Neuronal stem cell (in vitro differentiated cells): ENCODE data around the gene OR10K1.

Experiments used
- DNase-seq: peaks from one replicate; pipeline ENCODE4 v3.0.0-alpha.2; 2013; ENCODE audit warnings: low spot score
- H2AFZ ChIP-seq: one replicate; pipeline ENCODE4 v1.6.1; 2013; ENCODE audit warnings: mild to moderate bottlenecking, low read length, inconsistent platforms
- H2AK5ac ChIP-seq: 2 replicates; pipeline ENCODE4 v1.6.1; 2013; ENCODE audit warnings: low read depth, mild to moderate bottlenecking, inconsistent platforms, low read length, moderate library complexity, mixed read lengths
- H2BK120ac ChIP-seq: 2 replicates; pipeline ENCODE4 v1.6.1; 2013; ENCODE audit warnings: low read depth, mild to moderate bottlenecking, inconsistent platforms, low read length, moderate library complexity, mixed read lengths
- H2BK12ac ChIP-seq: one replicate; pipeline ENCODE4 v1.6.1; 2013; ENCODE audit warnings: low read length, inconsistent platforms
- H2BK15ac ChIP-seq: 2 replicates; pipeline ENCODE4 v1.6.1; 2013; ENCODE audit warnings: mild to moderate bottlenecking, low read length, inconsistent platforms, mixed read lengths
- H2BK5ac ChIP-seq: one replicate; pipeline ENCODE4 v1.6.1; 2013; ENCODE audit warnings: inconsistent platforms, mild to moderate bottlenecking, low read length, moderate library complexity
- H3K14ac ChIP-seq: one replicate; pipeline ENCODE4 v1.6.1; 2013; ENCODE audit warnings: low read length, inconsistent platforms
- H3K18ac ChIP-seq: 2 replicates; pipeline ENCODE4 v1.6.1; 2013; ENCODE audit warnings: low read length, inconsistent platforms
- H3K23ac ChIP-seq: 2 replicates; pipeline ENCODE4 v1.6.1; 2013; ENCODE audit warnings: low read depth, mild to moderate bottlenecking, mixed read lengths, low read length, inconsistent platforms; ENCODE audit not compliant: poor library complexity
- H3K27ac ChIP-seq: replicated peaks from 3 replicates; pipeline ENCODE4 v1.5.1; 2013; ENCODE audit warnings: low read length, inconsistent platforms
- H3K27me3 ChIP-seq, 3 experiments: 2 replicates each; pipeline ENCODE4 v1.6.1; 2013; ENCODE audit warnings: low read length in 3 of 3, mild to moderate bottlenecking in 2 of 3, inconsistent platforms in 1 of 3, low read depth in 1 of 3, mixed read lengths in 1 of 3, moderate library complexity in 1 of 3; ENCODE audit not compliant: control insufficient read depth in 3 of 3, insufficient read depth in 3 of 3
- H3K36me3 ChIP-seq, 2 donors: replicated peaks in 1 of 2; 2 replicates each; pipeline ENCODE4 v1.6.1; 2013; ENCODE audit warnings: low read length in 2 of 2; ENCODE audit not compliant: control insufficient read depth in 2 of 2, insufficient read depth in 2 of 2
- H3K4ac ChIP-seq: 2 replicates; pipeline ENCODE4 v1.6.1; 2013; ENCODE audit warnings: inconsistent platforms, mild to moderate bottlenecking, low read length, moderate library complexity
- H3K4me1 ChIP-seq, 2 donors: 1 replicate in 1 of 2; 2 replicates in 1 of 2; pipeline ENCODE4 v1.6.1; 2013; ENCODE audit warnings: low read length in 2 of 2, low read depth in 1 of 2; ENCODE audit not compliant: control insufficient read depth in 2 of 2, insufficient read depth in 1 of 2
- H3K4me2 ChIP-seq: one replicate; pipeline ENCODE4 v1.6.1; 2013; ENCODE audit warnings: mild to moderate bottlenecking, low read length, inconsistent platforms; ENCODE audit not compliant: insufficient read depth, poor library complexity, severe bottlenecking
- H3K4me3 ChIP-seq, 2 donors: 2 replicates each; pipeline ENCODE4 v1.5.1; 2013; ENCODE audit warnings: low read length in 2 of 2, mild to moderate bottlenecking in 2 of 2, inconsistent platforms in 1 of 2, moderate library complexity in 1 of 2
- H3K79me1 ChIP-seq: one replicate; pipeline ENCODE4 v1.6.1; 2013; ENCODE audit warnings: low read depth, mild to moderate bottlenecking, inconsistent platforms, low read length, moderate library complexity
- H3K9ac ChIP-seq: one replicate; pipeline ENCODE4 v1.6.1; 2013; ENCODE audit warnings: mild to moderate bottlenecking, low read depth, low read length, inconsistent platforms; ENCODE audit not compliant: poor library complexity
- H3K9me3 ChIP-seq, 2 donors: replicated peaks in 1 of 2; 2 replicates each; pipeline versions ENCODE3 to v1.6.1; 2013; ENCODE audit warnings: low read length in 2 of 2, mild to moderate bottlenecking in 2 of 2, inconsistent platforms in 1 of 2, low read depth in 1 of 2, mixed read lengths in 1 of 2, moderate library complexity in 1 of 2; ENCODE audit not compliant: control insufficient read depth in 2 of 2, insufficient read depth in 1 of 2
- H4K8ac ChIP-seq: one replicate; pipeline ENCODE4 v1.6.1; 2013; ENCODE audit warnings: low read depth, mild to moderate bottlenecking, inconsistent platforms, low read length, moderate library complexity
- H4K91ac ChIP-seq: one replicate; pipeline ENCODE4 v1.6.1; 2013; ENCODE audit warnings: low read length, low read depth, mild to moderate bottlenecking, inconsistent platforms; ENCODE audit not compliant: poor library complexity
- WGBS, 2 donors: extraction: QIAGEN DNeasy Blood & Tissue Kit; methylation state at CpG; one replicate each; pipeline ENCODE4 v1.1.7; 2013; ENCODE audit warnings: missing lambda C conversion rate in 2 of 2, mixed read lengths in 1 of 2; ENCODE audit not compliant: insufficient read length in 2 of 2, insufficient replicate concordance in 1 of 2; ENCODE audit errors: extremely low coverage in 2 of 2; 5-methylcytosine and 5-hydroxymethylcytosine counted together

Gene OR10K1

DNA sequence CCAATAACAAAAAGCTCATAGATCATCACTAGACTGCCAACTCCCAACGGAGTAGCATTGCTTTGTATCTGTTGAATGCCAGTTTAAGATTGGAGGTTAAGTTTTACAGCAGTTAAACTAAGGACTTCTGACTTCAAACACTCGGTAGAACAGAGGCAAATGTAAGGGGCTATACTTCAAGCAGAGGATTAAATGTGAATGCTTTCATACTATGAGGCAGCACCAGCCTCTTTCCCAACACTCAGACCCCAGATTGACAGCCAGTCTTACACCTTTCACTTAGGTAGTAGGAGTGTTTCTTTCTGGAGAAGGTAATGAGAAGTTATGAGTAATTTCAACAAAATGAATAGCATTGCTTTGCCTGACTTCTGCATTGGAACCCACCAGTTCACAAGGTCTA lies 33.2 kb downstream of the OR10K1 start:
- Histone ChIP-seq H3K4ac (no peak overlapping the region), H3K4me3 (no peak overlapping the region), H3K79me1 (no peaks in the 10 kb centered on the region), H3K27ac (no peak overlapping the region), H2BK5ac (no peak overlapping the region), H2BK15ac (no peak overlapping the region), H3K18ac (no peak overlapping the region), H4K91ac (no peak overlapping the region), H3K9me3 (no peaks in the 10 kb centered on the region), H4K8ac (no peak overlapping the region), H2AK5ac (no peak overlapping the region), H2BK120ac (no peak overlapping the region), H2AFZ (no peak overlapping the region), H3K9ac (no peak overlapping the region), H3K4me1 (no peaks in the 10 kb centered on the region), H3K36me3 (no peaks in the 10 kb centered on the region), H3K14ac (no peak overlapping the region), H2BK12ac (no peak overlapping the region), H3K4me2 (no peak overlapping the region), H3K27me3 (no peaks in the 10 kb centered on the region), H3K23ac (no peak overlapping the region)
- WGBS, 2 donors: no CpG with 5 or more reads among the region's 2 CpGs
- DNase-seq: no peak

DNA sequence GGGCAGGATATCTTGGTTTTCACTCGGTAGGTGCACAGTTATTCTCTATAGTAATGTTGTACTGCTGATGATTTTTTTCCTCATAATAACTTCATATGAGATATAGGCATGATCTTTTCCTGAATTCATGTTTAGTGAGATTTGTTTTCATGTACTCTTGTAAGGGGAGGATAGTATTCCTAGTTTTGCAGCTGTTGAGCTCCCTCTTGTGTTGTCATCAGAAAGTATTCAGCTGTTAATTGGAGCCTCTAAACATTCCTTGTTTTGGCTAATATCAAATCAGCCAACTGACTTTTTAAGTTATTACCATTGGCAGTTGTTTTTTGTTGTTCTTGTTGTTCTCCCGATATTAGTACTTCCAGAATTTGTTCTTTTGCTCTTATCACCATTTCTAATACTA lies 34.7 kb downstream of the OR10K1 start:
- no peak overlapping the region for H3K18ac ChIP-seq
- no peak overlapping the region for H2AK5ac ChIP-seq
- H3K4me3 ChIP-seq: no peak overlapping the region
- no peak overlapping the region for H4K91ac ChIP-seq
- no peak overlapping the region for H3K23ac ChIP-seq
- no peak overlapping the region for H2BK15ac ChIP-seq
- no peak overlapping the region for H2AFZ ChIP-seq
- no CpG with 5 or more reads among the region's 2 CpGs for WGBS, 2 donors
- no peak overlapping the region for H2BK120ac ChIP-seq
- H2BK5ac ChIP-seq: no peak overlapping the region
- H3K4me1 ChIP-seq: no peaks in the 10 kb centered on the region
- H3K79me1 ChIP-seq: no peaks in the 10 kb centered on the region
- H4K8ac ChIP-seq: no peak overlapping the region
- no peak for DNase-seq
- no peaks in the 10 kb centered on the region for H3K9me3 ChIP-seq
- no peak overlapping the region for H2BK12ac ChIP-seq
- no peak overlapping the region for H3K4me2 ChIP-seq
- no peak overlapping the region for H3K4ac ChIP-seq
- H3K14ac ChIP-seq: no peak overlapping the region
- H3K27me3 ChIP-seq: no peaks in the 10 kb centered on the region
- no peak overlapping the region for H3K27ac ChIP-seq
- H3K9ac ChIP-seq: no peak overlapping the region
- H3K36me3 ChIP-seq: no peaks in the 10 kb centered on the region

GRCh38 chr1:158506369-158506987 lies 44.8 kb downstream of the OR10K1 start:
- Histone ChIP-seq H3K14ac (no peak overlapping the region), H2AK5ac (no peak overlapping the region), H3K18ac (no peak overlapping the region), H4K91ac (no peak overlapping the region), H3K4me1 (peaks cover 0 to 3% of the 10 kb centered on the region in 2 donors), H3K36me3 (no peaks in the 10 kb centered on the region), H3K4me2 (no peak overlapping the region), H2BK120ac (no peak overlapping the region), H3K4me3 (no peak overlapping the region), H3K27ac (no peak overlapping the region), H3K9ac (no peak overlapping the region), H3K23ac (no peak overlapping the region), H2BK12ac (no peak overlapping the region), H3K27me3 (no peaks in the 10 kb centered on the region), H2BK15ac (no peak overlapping the region), H4K8ac (no peak overlapping the region), H3K9me3 (no peaks in the 10 kb centered on the region), H2AFZ (no peak overlapping the region), H2BK5ac (no peak overlapping the region), H3K4ac (no peak overlapping the region), H3K79me1 (no peaks in the 10 kb centered on the region)
- DNase-seq: no peak
- WGBS, 2 donors: no CpG with 5 or more reads among the region's 1 CpG

- H4K8ac ChIP-seq: no peak overlapping the region
- no peak overlapping the region for H3K9ac ChIP-seq
- no peak overlapping the region for H2AFZ ChIP-seq
- no peak overlapping the region for H2BK15ac ChIP-seq
- no peak overlapping the region for H2BK120ac ChIP-seq
- H3K27ac ChIP-seq: no peak overlapping the region
- no peaks in the 10 kb centered on the region for H3K9me3 ChIP-seq
- no peak overlapping the region for H3K4ac ChIP-seq
- DNase-seq: no peak
- no peak overlapping the region for H3K23ac ChIP-seq
- no peaks in the 10 kb centered on the region for H3K79me1 ChIP-seq
- H3K14ac ChIP-seq: no peak overlapping the region
- H3K27me3 ChIP-seq: no peaks in the 10 kb centered on the region
- no peak overlapping the region for H2BK5ac ChIP-seq
- H3K18ac ChIP-seq: no peak overlapping the region
- H3K4me2 ChIP-seq: no peak overlapping the region
- no peaks in the 10 kb centered on the region for H3K36me3 ChIP-seq
- no peak overlapping the region for H2BK12ac ChIP-seq
- H4K91ac ChIP-seq: no peak overlapping the region
- no CpG with 5 or more reads among the region's 2 CpGs for WGBS, 2 donors
- peaks cover 0 to 3% of the 10 kb centered on the region in 2 donors for H3K4me1 ChIP-seq
- H3K4me3 ChIP-seq: no peak overlapping the region
- no peak overlapping the region for H2AK5ac ChIP-seq
Measured at GRCh38 chr1:158507511-158507910, 45.9 kb downstream of the OR10K1 start.
